GM06990 (cell line): ENCODE data around the gene TAF1B.

Experiments
- DNase-seq: peaks from one replicate; pipeline ENCODE4 v3.0.0-alpha.2; 2011; ENCODE audit not compliant: insufficient read length; ENCODE audit errors: extremely low read depth
- H3K27me3 ChIP-seq: replicated peaks from 2 replicates; pipeline ENCODE4 v1.6.0; 2011; ENCODE audit warnings: low read length; ENCODE audit not compliant: control insufficient read depth, insufficient read depth
- H3K36me3 ChIP-seq: 2 replicates; pipeline ENCODE4 v1.5.1; 2011; ENCODE audit warnings: low read length; ENCODE audit not compliant: control insufficient read depth, insufficient read depth
- H3K4me3 ChIP-seq: replicated peaks from 2 replicates; pipeline ENCODE4 v1.5.1; 2011; ENCODE audit warnings: low read depth, mild to moderate bottlenecking, control low read depth, low read length
- TF ChIP-seq, protein P1 (sequence below): IDR thresholded peaks from 2 replicates; pipeline ENCODE4 v1.5.1; 2011; ENCODE audit warnings: low read length, control low read depth, mild to moderate bottlenecking, inconsistent platforms; ENCODE audit not compliant: insufficient read depth, poor library complexity, severe bottlenecking

Gene TAF1B

DNA sequence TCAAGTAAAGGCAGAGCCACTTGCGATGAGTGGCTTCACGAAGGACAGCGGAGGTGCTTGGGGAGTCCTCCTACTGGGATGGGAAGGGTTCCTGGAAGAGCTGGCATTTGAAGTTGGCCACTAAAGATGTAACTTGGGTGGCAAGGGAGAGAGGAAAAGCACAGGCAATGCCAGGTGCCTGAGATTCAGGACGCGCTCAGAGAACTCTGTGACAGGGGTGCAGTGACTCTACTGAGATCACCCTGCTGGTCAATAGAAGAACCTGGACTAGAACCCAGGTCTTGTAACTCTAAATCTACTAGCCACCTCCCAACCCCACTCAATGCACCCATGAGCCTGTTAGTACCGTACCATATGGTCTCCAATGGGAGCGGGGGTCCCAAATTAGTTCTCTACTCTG lies 102.8 kb downstream of the TAF1B start:
- Histone ChIP-seq H3K4me3 (no peak overlapping the region), H3K36me3 (no peaks in the 10 kb centered on the region), H3K27me3 (peaks cover 5% of the 10 kb centered on the region)
- DNase-seq, result no peak
- TF ChIP-seq, protein P1, sequence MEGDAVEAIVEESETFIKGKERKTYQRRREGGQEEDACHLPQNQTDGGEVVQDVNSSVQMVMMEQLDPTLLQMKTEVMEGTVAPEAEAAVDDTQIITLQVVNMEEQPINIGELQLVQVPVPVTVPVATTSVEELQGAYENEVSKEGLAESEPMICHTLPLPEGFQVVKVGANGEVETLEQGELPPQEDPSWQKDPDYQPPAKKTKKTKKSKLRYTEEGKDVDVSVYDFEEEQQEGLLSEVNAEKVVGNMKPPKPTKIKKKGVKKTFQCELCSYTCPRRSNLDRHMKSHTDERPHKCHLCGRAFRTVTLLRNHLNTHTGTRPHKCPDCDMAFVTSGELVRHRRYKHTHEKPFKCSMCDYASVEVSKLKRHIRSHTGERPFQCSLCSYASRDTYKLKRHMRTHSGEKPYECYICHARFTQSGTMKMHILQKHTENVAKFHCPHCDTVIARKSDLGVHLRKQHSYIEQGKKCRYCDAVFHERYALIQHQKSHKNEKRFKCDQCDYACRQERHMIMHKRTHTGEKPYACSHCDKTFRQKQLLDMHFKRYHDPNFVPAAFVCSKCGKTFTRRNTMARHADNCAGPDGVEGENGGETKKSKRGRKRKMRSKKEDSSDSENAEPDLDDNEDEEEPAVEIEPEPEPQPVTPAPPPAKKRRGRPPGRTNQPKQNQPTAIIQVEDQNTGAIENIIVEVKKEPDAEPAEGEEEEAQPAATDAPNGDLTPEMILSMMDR, result no peak

DNA sequence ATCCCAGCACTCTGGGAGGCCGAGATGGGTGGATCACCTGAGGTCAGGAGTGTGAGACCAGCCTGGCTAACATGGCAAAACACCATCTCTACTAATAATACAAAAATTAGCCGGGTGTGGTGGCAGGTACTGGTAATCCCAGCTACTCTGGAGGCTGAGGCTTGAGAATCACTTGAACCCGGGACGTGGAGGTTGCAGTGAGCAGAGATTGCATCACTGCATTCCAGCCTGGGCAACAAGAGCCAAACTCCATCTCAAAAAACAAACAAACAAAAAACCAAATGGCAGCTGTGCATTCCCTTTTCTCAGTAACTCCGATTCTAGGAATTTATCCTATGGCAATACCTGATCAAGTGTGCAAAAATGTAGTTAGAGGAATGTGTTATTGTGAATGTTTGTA lies 103.5 kb downstream of the TAF1B start:
- no peak for DNase-seq

DNA sequence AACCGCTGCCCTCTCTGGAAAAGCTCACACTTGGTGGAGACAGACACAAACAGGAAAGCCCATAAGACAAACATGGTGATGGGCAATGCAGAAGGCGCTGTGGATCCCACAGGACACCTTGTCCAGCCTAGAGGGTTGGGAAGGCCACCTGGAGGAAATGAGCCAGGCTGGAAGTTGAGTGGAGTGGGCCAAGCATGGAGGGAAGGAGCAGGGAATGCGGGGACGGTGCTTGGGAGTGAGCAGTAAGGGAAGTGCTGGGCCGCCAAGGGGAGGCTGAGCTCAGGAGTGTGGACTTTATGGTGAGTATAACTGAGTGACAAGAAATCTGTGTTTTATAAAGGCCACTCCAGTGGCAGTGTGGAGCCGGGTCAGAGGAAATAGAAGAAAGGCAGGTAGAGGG lies 105.4 kb downstream of the TAF1B start:
- TF ChIP-seq, protein P1, result no peak
- no peak overlapping the region for H3K4me3 ChIP-seq
- H3K36me3 ChIP-seq, result no peaks in the 10 kb centered on the region
- peaks cover 5% of the 10 kb centered on the region for H3K27me3 ChIP-seq
- no peak for DNase-seq

More for the DNA sequence above, 103.5 kb downstream of the TAF1B start:
- no peak overlapping the region for H3K4me3 ChIP-seq
- H3K36me3 ChIP-seq, result no peaks in the 10 kb centered on the region
- TF ChIP-seq, protein P1, result no peak
- H3K27me3 ChIP-seq, result peaks cover 5% of the 10 kb centered on the region

DNA sequence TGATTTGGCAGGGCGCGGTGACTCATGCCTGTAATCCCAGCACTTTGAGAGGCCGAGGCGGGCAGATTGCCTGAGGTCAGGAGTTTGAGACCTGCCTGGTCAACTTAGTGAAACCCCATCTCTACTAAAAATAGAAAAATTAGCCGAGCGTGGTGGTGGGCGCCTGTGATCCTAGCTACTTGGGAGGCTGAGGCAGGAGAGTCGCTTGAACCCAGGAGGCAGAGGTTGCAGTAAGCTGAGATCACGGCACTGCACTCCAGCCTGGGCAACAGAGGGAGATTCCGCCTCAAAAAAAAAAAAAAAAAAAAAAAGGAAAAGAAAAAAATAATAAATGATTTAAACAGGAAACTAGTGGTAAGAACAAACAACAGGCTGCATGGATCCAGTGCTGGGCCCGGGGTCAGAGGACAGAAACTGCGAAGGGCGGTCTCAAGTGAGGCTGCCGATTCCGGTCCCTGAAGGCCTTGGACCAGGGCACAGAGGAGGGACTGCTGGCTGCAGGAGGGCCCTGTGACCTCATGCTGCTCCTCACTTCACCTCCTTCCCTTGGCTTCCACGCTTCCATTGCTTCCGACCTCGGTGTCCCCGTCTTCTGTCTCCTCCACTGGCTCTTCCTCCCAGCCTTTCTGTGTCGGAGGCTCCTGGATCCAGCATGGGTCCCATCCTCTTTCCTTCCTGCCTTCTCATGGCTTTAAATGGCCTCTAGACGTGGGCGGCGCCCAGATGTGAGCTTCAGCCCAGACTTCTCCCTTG lies 106.1 kb downstream of the TAF1B start:
- Histone ChIP-seq H3K27me3 (peaks cover 5% of the 10 kb centered on the region), H3K4me3 (no peak overlapping the region), H3K36me3 (no peaks in the 10 kb centered on the region)
- TF ChIP-seq, protein P1, result no peak
- no peak for DNase-seq

DNA sequence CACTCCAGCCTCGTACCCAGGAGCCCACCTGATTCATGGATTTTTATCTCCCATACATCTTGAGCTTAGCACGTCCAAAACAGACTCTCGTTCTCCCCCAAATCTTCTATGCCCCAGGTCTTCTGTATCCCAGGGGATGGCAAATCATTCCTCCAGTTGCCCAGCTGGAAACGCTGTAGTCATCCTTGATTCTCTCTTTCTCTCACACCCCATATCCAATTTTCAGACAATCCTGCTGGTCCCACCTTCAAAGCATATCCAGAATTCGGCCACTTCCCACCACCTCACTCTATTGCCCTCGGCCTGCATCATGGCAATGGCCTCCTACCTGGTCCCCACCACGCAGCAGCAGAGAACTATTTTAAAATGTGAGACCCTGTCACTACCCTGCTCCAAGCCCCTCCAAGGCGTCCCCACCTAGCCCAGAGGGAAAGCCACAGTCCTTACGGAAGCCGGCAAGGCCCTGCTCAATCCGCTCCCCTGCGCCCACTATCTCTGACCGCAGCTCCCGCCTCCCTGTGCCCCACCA lies 106.8 kb downstream of the TAF1B start:
- TF ChIP-seq, protein P1, result no peak
- no peak for DNase-seq
- Histone ChIP-seq H3K27me3 (peaks cover 5% of the 10 kb centered on the region), H3K4me3 (no peak overlapping the region), H3K36me3 (no peaks in the 10 kb centered on the region)
